HG02943 (cell line): ENCODE data around the gene RAI1.
"Not testable (repeated sequence)": the region's sequence is repeated elsewhere in the genome, so short reads cannot be mapped to it uniquely, and the experiment has no call there.

Experiments
- ATAC-seq: cut with Tn5 transposase; IDR thresholded peaks from one replicate; pipeline ENCODE4 v1.9.1; 2021; ENCODE audit warnings: mild to moderate bottlenecking, low read depth, moderate library complexity; ENCODE audit not compliant: unreplicated experiment

The RAI1 gene

GRCh38 chr17:17793378-17794214, 112.3 kb downstream of the RAI1 start:
- ATAC-seq: no peak

DNA sequence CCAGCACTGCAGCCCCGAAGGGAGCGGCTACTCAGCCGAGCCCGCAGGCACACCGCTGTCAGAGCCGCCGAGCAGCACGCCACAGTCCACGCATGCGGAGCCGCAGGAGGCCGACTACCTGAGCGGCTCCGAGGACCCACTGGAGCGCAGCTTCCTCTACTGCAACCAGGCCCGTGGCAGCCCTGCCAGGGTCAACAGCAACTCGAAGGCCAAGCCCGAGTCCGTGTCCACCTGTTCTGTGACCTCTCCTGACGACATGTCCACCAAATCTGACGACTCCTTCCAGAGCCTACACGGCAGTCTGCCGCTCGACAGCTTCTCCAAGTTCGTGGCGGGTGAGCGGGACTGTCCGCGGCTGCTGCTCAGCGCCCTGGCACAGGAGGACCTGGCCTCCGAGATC, 113.1 kb downstream of the RAI1 start:
- ATAC-seq: no peak

DNA sequence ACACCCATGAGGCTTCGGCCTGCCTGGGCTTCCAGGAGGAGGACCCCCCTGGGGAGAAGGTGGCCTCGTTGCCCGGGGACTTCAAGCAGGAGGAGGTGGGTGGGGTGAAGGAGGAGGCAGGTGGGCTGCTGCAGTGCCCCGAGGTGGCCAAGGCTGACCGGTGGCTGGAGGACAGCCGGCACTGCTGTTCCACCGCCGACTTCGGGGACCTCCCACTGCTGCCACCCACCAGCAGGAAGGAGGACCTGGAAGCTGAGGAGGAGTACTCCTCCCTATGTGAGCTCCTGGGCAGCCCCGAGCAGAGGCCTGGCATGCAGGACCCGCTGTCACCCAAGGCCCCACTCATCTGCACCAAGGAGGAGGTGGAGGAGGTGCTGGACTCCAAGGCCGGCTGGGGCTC, 114.0 kb downstream of the RAI1 start:
- ATAC-seq: no peak

DNA sequence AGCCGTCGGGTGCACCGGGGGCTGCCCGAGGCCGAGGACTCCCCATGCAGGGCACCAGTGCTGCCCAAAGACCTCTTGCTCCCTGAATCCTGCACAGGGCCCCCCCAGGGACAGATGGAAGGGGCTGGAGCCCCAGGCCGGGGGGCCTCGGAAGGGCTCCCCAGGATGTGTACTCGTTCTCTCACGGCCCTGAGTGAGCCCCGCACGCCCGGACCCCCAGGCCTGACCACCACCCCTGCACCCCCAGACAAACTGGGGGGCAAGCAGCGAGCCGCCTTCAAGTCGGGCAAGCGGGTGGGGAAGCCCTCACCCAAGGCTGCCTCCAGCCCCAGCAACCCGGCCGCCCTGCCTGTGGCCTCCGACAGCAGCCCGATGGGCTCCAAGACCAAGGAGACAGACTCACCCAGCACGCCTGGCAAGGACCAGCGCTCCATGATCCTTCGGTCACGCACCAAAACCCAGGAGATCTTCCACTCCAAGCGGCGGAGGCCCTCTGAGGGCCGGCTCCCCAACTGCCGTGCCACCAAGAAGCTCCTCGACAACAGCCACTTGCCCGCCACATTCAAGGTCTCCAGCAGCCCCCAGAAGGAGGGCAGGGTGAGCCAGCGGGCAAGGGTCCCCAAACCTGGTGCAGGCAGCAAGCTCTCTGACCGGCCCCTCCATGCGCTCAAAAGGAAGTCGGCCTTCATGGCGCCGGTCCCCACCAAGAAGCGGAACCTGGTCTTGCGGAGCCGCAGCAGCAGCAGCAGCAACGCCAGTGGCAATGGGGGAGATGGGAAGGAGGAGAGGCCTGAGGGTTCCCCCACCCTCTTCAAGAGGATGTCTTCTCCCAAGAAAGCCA, 114.9 kb downstream of the RAI1 start:
- no peak for ATAC-seq

GRCh38 chr17:17796787-17797061, 115.5 kb downstream of the RAI1 start:
- no peak for ATAC-seq

- no peak for ATAC-seq
Measured at GRCh38 chr17:17797119-17797809, 116.0 kb downstream of the RAI1 start.

DNA sequence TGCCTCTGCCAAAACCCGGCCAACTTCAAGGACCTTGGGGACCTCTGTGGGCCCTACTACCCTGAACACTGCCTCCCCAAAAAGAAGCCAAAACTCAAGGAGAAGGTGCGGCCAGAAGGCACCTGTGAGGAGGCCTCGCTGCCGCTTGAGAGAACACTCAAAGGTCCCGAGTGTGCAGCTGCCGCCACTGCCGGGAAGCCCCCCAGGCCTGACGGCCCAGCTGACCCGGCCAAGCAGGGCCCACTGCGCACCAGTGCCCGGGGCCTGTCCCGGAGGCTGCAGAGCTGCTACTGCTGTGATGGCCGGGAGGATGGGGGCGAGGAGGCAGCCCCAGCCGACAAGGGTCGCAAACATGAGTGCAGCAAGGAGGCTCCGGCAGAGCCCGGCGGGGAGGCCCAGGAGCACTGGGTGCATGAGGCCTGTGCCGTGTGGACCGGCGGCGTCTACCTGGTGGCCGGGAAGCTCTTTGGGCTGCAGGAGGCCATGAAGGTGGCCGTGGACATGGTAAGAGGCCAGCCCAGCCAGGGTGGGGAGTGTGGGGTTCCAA, 116.8 kb downstream of the RAI1 start:
- ATAC-seq: no peak

DNA sequence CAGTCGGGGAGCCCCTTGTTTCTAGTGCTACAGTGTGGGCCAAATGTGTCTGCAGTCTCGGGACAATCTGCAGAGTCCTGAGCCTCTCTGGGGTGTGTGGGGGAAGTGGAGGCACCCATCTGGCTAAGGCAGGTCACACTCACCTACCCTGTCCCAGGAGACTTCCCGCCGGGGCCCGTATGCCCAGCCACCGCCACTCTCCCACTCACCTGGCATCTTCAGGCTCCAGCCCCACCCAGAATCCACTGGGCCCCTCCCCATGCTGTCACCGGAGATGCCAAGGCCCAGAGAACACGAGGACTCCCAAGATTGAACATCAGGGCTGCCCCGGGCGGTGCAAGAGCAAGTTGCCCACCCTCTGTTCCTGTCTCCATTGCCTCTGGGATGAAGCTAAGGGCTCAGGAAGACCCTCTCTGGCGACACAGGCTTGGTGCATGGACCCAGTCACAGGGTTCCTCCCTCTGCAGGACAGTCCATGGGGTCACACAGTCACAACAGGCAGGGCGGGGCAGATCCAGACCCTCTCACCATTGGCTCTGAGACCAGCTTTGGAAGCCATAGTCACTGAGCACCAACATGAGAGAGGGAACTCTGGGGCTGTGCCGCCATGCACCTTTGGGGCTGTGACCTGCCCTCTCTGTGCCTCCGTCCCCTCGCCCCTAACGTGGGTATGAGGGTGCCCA, 117.5 kb downstream of the RAI1 start:
- no peak for ATAC-seq

GRCh38 chr17:17800504-17801021, 119.3 kb downstream of the RAI1 start:
- no peak for ATAC-seq

GRCh38 chr17:17801800-17802481, 120.7 kb downstream of the RAI1 start:
- ATAC-seq: no peak

GRCh38 chr17:17804007-17804406, 122.7 kb downstream of the RAI1 start:
- ATAC-seq: no peak

DNA sequence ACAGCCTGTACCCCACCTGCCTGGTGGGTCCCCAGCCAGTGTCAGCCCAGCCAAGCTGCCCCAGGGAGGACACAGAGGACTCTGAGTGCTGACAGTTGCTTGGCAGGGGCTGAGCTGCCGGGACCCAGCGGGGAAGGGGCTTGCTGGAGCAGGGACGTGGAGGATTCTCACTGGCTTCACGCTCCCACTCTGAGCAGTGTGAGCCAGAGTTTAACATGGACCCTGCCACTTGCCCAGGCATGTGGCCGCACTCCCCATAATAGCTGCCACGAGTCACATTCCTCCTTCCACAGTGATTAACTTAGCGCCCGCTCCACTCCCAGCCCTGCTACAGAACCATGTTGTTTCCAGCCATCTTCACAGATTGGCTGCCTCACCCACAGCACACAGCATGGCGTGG, 124.3 kb downstream of the RAI1 start:
- ATAC-seq: no peak

DNA sequence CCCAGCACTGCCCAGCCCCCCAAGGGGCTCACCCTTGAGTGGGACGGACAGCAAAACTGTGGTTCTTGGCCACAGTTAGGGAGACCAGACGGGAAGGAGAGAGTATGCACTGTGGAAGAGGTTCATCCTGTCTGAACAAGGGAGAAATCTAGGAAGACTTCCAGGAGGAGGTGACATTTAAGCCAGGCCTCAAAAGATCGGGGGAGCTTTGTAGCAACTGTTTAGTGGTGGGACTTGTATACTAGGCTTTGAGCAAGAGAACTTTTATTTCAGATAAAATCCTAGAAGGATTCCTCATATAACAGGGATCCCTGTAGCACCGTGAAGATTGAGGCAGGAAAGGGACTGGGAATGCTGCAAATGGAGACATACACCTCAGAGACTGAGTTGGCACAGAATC, 124.8 kb downstream of the RAI1 start:
- ATAC-seq: no peak

- no peak for ATAC-seq
Measured at GRCh38 chr17:17806611-17807274, 125.5 kb downstream of the RAI1 start.

- no peak for ATAC-seq
Measured at GRCh38 chr17:17807440-17807839, 126.2 kb downstream of the RAI1 start.

DNA sequence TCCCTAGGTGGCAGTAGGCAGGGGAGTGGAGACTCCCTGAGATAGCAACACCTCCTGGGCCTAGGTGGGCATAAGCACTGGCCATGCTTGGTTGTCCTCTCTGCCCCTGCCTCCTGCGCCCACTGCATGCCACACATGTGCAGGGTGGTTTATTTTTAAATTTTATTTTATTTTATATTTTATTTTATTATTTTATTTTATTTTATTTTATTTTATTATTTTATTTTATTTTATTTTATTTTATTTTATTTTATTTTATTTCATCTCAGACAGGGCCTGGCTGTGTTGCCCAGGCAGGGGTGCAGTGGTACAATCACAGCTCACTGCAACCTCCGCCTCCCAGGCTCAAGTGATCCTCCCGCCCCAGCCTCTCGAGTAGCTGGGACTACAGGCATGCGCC, 126.9 kb downstream of the RAI1 start:
- ATAC-seq: not testable (repeated sequence)

GRCh38 chr17:17808706-17809432, 127.6 kb downstream of the RAI1 start:
- ATAC-seq: no peak

- ATAC-seq: no peak
Measured at GRCh38 chr17:17809531-17810083, 128.3 kb downstream of the RAI1 start.
